MM.1S (cell line): Measurements from ENCODE around the gene TMEM51.

Source experiments
- EZH2 ChIP-seq: fragments of 300-600 bp; sonication (generic); optimal IDR thresholded peaks from 2 replicates; pipeline ENCODE3; 2017; ENCODE audit warnings: low read depth, mild to moderate bottlenecking, antibody characterized with exemption, low read length, mixed read lengths
- TF ChIP-seq, protein P1 (sequence below): fragments of 300-600 bp; sonication (generic); IDR thresholded peaks from 2 replicates; pipeline ENCODE4 v1.5.1; 2016; ENCODE audit warnings: antibody characterized with exemption, low read length, mixed read lengths

DNA sequence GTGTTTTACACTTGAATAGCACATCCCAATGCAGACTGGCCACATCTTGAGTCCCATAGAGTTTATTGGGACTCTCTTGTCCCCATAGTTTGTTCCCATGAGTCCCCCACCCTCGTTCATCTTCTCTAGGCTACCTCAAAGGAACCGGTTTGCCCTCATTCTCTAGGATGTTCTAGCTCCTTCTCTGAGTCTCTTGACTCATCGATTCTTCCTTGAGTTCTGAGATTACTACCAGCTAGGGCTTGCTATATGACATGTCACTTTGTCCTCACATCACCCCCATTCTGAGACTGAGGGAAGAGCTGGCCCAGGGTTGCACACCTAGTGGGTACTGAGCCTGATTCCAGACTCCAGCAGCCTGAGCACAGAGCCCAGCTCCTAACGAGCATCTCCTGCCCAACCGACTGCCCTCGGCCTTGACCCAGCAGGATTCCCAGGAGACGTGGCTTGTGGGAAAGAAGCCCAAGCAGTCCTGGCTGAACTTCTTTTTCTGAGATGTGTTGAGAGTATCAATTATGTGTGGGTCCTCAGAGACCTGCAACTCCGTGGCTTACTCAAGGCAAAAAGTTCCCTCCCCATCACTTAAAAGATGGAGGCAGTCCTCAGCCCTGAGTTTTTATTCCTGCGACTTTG, 42.0 kb downstream of the TMEM51 start:
- TF ChIP-seq, protein P1, sequence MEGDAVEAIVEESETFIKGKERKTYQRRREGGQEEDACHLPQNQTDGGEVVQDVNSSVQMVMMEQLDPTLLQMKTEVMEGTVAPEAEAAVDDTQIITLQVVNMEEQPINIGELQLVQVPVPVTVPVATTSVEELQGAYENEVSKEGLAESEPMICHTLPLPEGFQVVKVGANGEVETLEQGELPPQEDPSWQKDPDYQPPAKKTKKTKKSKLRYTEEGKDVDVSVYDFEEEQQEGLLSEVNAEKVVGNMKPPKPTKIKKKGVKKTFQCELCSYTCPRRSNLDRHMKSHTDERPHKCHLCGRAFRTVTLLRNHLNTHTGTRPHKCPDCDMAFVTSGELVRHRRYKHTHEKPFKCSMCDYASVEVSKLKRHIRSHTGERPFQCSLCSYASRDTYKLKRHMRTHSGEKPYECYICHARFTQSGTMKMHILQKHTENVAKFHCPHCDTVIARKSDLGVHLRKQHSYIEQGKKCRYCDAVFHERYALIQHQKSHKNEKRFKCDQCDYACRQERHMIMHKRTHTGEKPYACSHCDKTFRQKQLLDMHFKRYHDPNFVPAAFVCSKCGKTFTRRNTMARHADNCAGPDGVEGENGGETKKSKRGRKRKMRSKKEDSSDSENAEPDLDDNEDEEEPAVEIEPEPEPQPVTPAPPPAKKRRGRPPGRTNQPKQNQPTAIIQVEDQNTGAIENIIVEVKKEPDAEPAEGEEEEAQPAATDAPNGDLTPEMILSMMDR, result no peak
- TF ChIP-seq EZH2, result no peak
